CD4-positive, alpha-beta T cell (primary cell): ENCODE results near the gene GPC5. TPM values are rescaled to one million over a fixed set of nuclear protein-coding genes. Genes with fewer than 3 reads are reported as not detected.

Source experiments
- ATAC-seq: fragments of 200-7000 bp; cut with Tn5 transposase; one replicate; pipeline ENCODE4 v1.10.0; 2022; ENCODE audit warnings: mild to moderate bottlenecking; ENCODE audit not compliant: poor library complexity
- CTCF ChIA-PET: fragments of 350-600 bp; sonication (Branson Sonifier 250); formaldehyde crosslinking; loops from one replicate; lab custom pipeline; 2021; ENCODE audit warnings: antibody characterized with exemption, inconsistent platforms; lab: Charles Lee
- POLR2A ChIA-PET: fragments of 350-600 bp; sonication (Branson Sonifier 250); formaldehyde crosslinking; loops from one replicate; lab custom pipeline; 2021; ENCODE audit warnings: antibody characterized with exemption, inconsistent platforms; lab: Charles Lee
- DNase-seq, 14 experiments: peaks; one replicate each; pipeline ENCODE4 v3.0.0-alpha.2; 2013 to 2020; ENCODE audit warnings: mixed read lengths in 2 of 14
- H3K27ac ChIP-seq, 2 donors: one replicate each; pipeline versions ENCODE4 v1.5.1 to v1.7.0; 2013; ENCODE audit warnings: low read length in 2 of 2, low read depth in 1 of 2, mild to moderate bottlenecking in 1 of 2
- H3K27me3 ChIP-seq, 2 experiments: 1 replicate in 1 of 2; 2 replicates in 1 of 2; pipeline versions ENCODE4 v1.6.1 to v1.7.0; 2013; ENCODE audit warnings: low read length in 2 of 2, control low read depth in 1 of 2, mild to moderate bottlenecking in 1 of 2, moderate library complexity in 1 of 2; ENCODE audit not compliant: insufficient read depth in 2 of 2, control insufficient read depth in 1 of 2
- H3K36me3 ChIP-seq: one replicate; pipeline ENCODE4 v1.6.1; 2013; ENCODE audit warnings: low read length, control low read depth; ENCODE audit not compliant: insufficient read depth
- H3K4me1 ChIP-seq: one replicate; pipeline ENCODE4 v1.6.1; 2013; ENCODE audit warnings: low read length, control low read depth; ENCODE audit not compliant: insufficient read depth
- H3K4me3 ChIP-seq: one replicate; pipeline ENCODE4 v1.5.1; 2013; ENCODE audit warnings: mild to moderate bottlenecking, low read length, moderate library complexity
- H3K9me3 ChIP-seq, 2 experiments: 1 replicate in 1 of 2; 2 replicates in 1 of 2; pipeline versions ENCODE4 v1.6.1 to v1.7.0; 2013; ENCODE audit warnings: low read length in 2 of 2, mild to moderate bottlenecking in 2 of 2, control low read depth in 1 of 2, moderate library complexity in 1 of 2; ENCODE audit not compliant: control insufficient read depth in 1 of 2, insufficient read depth in 1 of 2
- H3K27ac Mint-ChIP-seq: one replicate; pipeline ENCODE4 v1.8.0; 2020; ENCODE audit warnings: mixed read lengths
- H3K27me3 Mint-ChIP-seq: one replicate; pipeline ENCODE4 v1.8.0; 2021; ENCODE audit warnings: mixed read lengths
- H3K36me3 Mint-ChIP-seq: one replicate; pipeline ENCODE4 v1.8.0; 2021; ENCODE audit warnings: low read depth, mixed read lengths
- H3K4me1 Mint-ChIP-seq: one replicate; pipeline ENCODE4 v1.8.0; 2021; ENCODE audit warnings: low read depth, mixed read lengths
- H3K4me3 Mint-ChIP-seq: one replicate; pipeline ENCODE4 v1.8.0; 2020; ENCODE audit warnings: mild to moderate bottlenecking, mixed read lengths
- H3K9me3 Mint-ChIP-seq: one replicate; pipeline ENCODE4 v1.8.0; 2020; ENCODE audit warnings: mixed read lengths
- CTCF ChIP-seq: fragments of 200-600 bp; IDR thresholded peaks from one replicate; pipeline ENCODE4 v1.8.0; 2022; ENCODE audit warnings: antibody characterized with exemption, mild to moderate bottlenecking
- intact Hi-C, 2 experiments: fragments of 100-400 bp; cut with DNase I in 1 of 2; cut with micrococcal nuclease in 1 of 2; formaldehyde crosslinking; loops; one replicate each; pipeline versions ENCODE4 v1.15.1 to v1.9.0; 2023 to 2025; cut with DNase I, micrococcal nuclease
- total RNA-seq, 174 experiments: library from RNA in 2 of 174; stranded (reverse) in 2 of 174; gene quantifications; one replicate each; pipeline ENCODE4 v1.2.3 and lab custom pipeline; 2021 to 2026

The GPC5 gene
- total RNA-seq, 2 experiments from 2014 or later: not detected

GRCh38 chr13:91540158-91540736 lies 141.8 kb downstream of the GPC5 start:
- no peak overlapping the region for H3K27ac ChIP-seq
- no peaks in the 10 kb centered on the region for H3K9me3 ChIP-seq

GRCh38 chr13:91544723-91545122 lies 146.3 kb downstream of the GPC5 start:
- ATAC-seq: no peak
- Mint-ChIP-seq H3K27ac (no peak overlapping the region), H3K9me3 (peaks cover 5% of the 10 kb centered on the region), H3K27me3 (no peaks in the 10 kb centered on the region), H3K36me3 (no peaks in the 10 kb centered on the region), H3K4me1 (no peaks in the 10 kb centered on the region), H3K4me3 (no peak overlapping the region)
- Histone ChIP-seq H3K36me3 (no peaks in the 10 kb centered on the region), H3K9me3 (no peaks in the 10 kb centered on the region), H3K4me3 (no peak overlapping the region), H3K27ac (no peak overlapping the region), H3K4me1 (no peaks in the 10 kb centered on the region), H3K27me3 (no peaks in the 10 kb centered on the region)
- intact Hi-C loops: no loop called here
- no peak for TF ChIP-seq CTCF
- POLR2A ChIA-PET: no interaction called here
- no peak for DNase-seq
- CTCF ChIA-PET: no interaction called here

More at GRCh38 chr13:91540158-91540736, 141.8 kb downstream of the GPC5 start:
- ATAC-seq (no peak), DNase-seq (no peak)
- Mint-ChIP-seq H3K27me3 (no peaks in the 10 kb centered on the region), H3K36me3 (no peaks in the 10 kb centered on the region), H3K4me3 (no peak overlapping the region), H3K27ac (no peak overlapping the region), H3K4me1 (no peaks in the 10 kb centered on the region), H3K9me3 (no peaks in the 10 kb centered on the region)
- intact Hi-C loops: no loop called here
- Histone ChIP-seq H3K36me3 (no peaks in the 10 kb centered on the region), H3K4me1 (no peaks in the 10 kb centered on the region), H3K4me3 (no peak overlapping the region), H3K27me3 (no peaks in the 10 kb centered on the region)
- ChIA-PET CTCF (no interaction called here), POLR2A (no interaction called here)
- no peak for TF ChIP-seq CTCF

GRCh38 chr13:91546900-91547299 lies 148.5 kb downstream of the GPC5 start:
- Histone ChIP-seq H3K27me3 (no peaks in the 10 kb centered on the region), H3K36me3 (no peaks in the 10 kb centered on the region), H3K4me3 (no peak overlapping the region), H3K4me1 (no peaks in the 10 kb centered on the region), H3K27ac (no peak overlapping the region), H3K9me3 (no peaks in the 10 kb centered on the region)
- peaks cover 5% of the 10 kb centered on the region for H3K9me3 Mint-ChIP-seq
- H3K4me3 Mint-ChIP-seq: no peak overlapping the region
- H3K27ac Mint-ChIP-seq: no peak overlapping the region
- TF ChIP-seq CTCF: no peak
- no peaks in the 10 kb centered on the region for H3K36me3 Mint-ChIP-seq
- H3K4me1 Mint-ChIP-seq: no peaks in the 10 kb centered on the region
- no peaks in the 10 kb centered on the region for H3K27me3 Mint-ChIP-seq
- POLR2A ChIA-PET: no interaction called here
- intact Hi-C loops: no loop called here
- DNase-seq: no peak
- CTCF ChIA-PET: no interaction called here
- ATAC-seq: no peak
